MM.1S (cell line): ENCODE results near the gene BTBD6.

Experiments used
- EZH2 ChIP-seq: fragments of 300-600 bp; sonication (generic); optimal IDR thresholded peaks from 2 replicates; pipeline ENCODE3; 2017; ENCODE audit warnings: low read depth, mild to moderate bottlenecking, antibody characterized with exemption, low read length, mixed read lengths
- EZH2phosphoT487 ChIP-seq: fragments of 300-600 bp; sonication (generic); IDR thresholded peaks from 2 replicates; pipeline ENCODE4 v1.6.1; 2018; ENCODE audit warnings: antibody characterized with exemption, low read length
- TF ChIP-seq, protein P1 (sequence below): fragments of 300-600 bp; sonication (generic); IDR thresholded peaks from 2 replicates; pipeline ENCODE4 v1.5.1; 2016; ENCODE audit warnings: antibody characterized with exemption, low read length, mixed read lengths

DNA sequence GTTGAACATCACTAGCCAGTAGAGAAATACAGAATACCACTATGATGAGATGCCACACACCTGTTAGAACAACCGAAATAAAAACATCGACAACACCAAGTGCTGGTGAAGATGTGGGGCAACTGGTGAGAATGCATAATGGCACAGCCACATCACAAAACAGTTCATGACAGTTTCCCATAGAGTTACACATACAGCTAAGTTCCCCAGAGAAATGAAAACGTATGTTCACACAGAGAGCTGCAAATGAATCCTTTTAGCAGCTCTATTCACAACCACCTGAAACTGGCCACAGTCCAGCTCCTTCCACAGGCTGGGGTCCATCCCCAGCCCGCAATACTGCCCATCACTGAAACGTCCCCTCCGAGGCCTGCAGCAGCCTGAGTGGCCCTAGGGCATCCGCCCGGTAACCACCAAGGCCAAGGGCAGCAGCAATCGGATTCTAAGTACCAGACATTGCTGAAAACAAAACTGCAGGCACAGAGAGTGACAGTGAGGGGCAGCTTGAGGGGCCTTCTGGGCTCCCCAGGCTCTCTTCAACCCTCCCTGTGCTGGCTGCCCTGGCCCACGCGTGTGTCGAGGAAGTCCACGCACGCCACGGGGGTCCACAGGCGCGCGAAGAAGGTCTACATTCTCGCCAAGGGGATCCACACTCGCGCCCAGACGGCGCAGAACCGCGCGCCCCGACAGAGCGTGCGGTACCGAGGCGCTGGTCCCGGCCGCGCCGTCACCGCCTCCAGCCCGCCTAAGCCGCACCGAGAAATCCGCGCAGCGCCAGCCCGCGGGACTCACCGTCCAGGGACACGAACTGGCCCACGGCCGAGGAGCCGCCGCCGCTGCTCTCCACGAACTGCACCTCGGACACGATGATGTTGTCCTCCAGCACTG, 51.6 kb downstream of the BTBD6 start:
- TF ChIP-seq, protein P1, sequence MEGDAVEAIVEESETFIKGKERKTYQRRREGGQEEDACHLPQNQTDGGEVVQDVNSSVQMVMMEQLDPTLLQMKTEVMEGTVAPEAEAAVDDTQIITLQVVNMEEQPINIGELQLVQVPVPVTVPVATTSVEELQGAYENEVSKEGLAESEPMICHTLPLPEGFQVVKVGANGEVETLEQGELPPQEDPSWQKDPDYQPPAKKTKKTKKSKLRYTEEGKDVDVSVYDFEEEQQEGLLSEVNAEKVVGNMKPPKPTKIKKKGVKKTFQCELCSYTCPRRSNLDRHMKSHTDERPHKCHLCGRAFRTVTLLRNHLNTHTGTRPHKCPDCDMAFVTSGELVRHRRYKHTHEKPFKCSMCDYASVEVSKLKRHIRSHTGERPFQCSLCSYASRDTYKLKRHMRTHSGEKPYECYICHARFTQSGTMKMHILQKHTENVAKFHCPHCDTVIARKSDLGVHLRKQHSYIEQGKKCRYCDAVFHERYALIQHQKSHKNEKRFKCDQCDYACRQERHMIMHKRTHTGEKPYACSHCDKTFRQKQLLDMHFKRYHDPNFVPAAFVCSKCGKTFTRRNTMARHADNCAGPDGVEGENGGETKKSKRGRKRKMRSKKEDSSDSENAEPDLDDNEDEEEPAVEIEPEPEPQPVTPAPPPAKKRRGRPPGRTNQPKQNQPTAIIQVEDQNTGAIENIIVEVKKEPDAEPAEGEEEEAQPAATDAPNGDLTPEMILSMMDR = no peak
- TF ChIP-seq EZH2phosphoT487 = no peak
- no peak for TF ChIP-seq EZH2
